Natural killer cell (primary cell): ENCODE measurements around the gene CALCOCO2. TPM values are rescaled to one million over a fixed set of nuclear protein-coding genes. Genes with fewer than 3 reads are reported as not detected.
A peak's percentile ranks its signal among the peaks of the same experiment; 100 is the strongest.

Source experiments
- ATAC-seq, 3 donors: fragments of 150-1000 bp in 2 of 3; fragments of 200-7000 bp in 1 of 3; cut with Tn5 transposase; 1 replicate in 1 of 3; 2 replicates in 2 of 3; pipeline ENCODE4 v1.10.0; 2021; ENCODE audit warnings: mild to moderate bottlenecking in 2 of 3, moderate library complexity in 2 of 3
- DNase-seq, 2 donors: peaks; one replicate each; pipeline versions ENCODE4 v3.0.0 to v3.0.0-alpha.2; 2013 to 2021; ENCODE audit warnings: mixed read lengths in 1 of 2
- H3K27ac ChIP-seq: one replicate; pipeline ENCODE4 v1.5.1; 2013; ENCODE audit warnings: mild to moderate bottlenecking, low read length
- H3K27me3 ChIP-seq: one replicate; pipeline ENCODE4 v1.6.1; 2013; ENCODE audit warnings: low read length; ENCODE audit not compliant: control insufficient read depth, insufficient read depth
- H3K36me3 ChIP-seq: one replicate; pipeline ENCODE4 v1.6.1; 2013; ENCODE audit warnings: low read length; ENCODE audit not compliant: control insufficient read depth, insufficient read depth
- H3K4me1 ChIP-seq: one replicate; pipeline ENCODE4 v1.6.1; 2013; ENCODE audit warnings: low read length; ENCODE audit not compliant: control insufficient read depth, insufficient read depth
- H3K4me3 ChIP-seq: one replicate; pipeline ENCODE4 v1.5.1; 2013; ENCODE audit warnings: low read length
- H3K9me3 ChIP-seq: one replicate; pipeline ENCODE4 v1.6.1; 2013; ENCODE audit warnings: low read length; ENCODE audit not compliant: control insufficient read depth, insufficient read depth
- H3K27ac Mint-ChIP-seq, 2 donors: one replicate each; pipeline ENCODE4 v1.8.0; 2022; ENCODE audit warnings: mild to moderate bottlenecking in 2 of 2, mixed read lengths in 2 of 2, moderate library complexity in 1 of 2
- H3K27me3 Mint-ChIP-seq, 2 donors: one replicate each; pipeline ENCODE4 v1.8.0; 2022; ENCODE audit warnings: low read depth in 2 of 2, mixed read lengths in 2 of 2
- H3K36me3 Mint-ChIP-seq: one replicate; pipeline ENCODE4 v1.8.0; 2022; ENCODE audit warnings: mixed read lengths
- H3K4me1 Mint-ChIP-seq, 2 donors: one replicate each; pipeline ENCODE4 v1.8.0; 2022; ENCODE audit warnings: mixed read lengths in 2 of 2
- H3K4me3 Mint-ChIP-seq: one replicate; pipeline ENCODE4 v1.8.0; 2022; ENCODE audit warnings: mild to moderate bottlenecking, moderate library complexity, mixed read lengths
- H3K9me3 Mint-ChIP-seq, 2 donors: one replicate each; pipeline ENCODE4 v1.8.0; 2022; ENCODE audit warnings: mixed read lengths in 2 of 2
- CTCF ChIP-seq: fragments of 200-600 bp; IDR thresholded peaks from one replicate; pipeline ENCODE4 v1.8.0; 2022; ENCODE audit warnings: antibody characterized with exemption
- WGBS: methylation state at CpG from one replicate; pipeline ENCODE4 v1.1.7; 2013; ENCODE audit warnings: missing lambda C conversion rate; ENCODE audit not compliant: insufficient coverage; 5-methylcytosine and 5-hydroxymethylcytosine counted together
- intact Hi-C: fragments of 100-400 bp; cut with micrococcal nuclease; formaldehyde crosslinking; loops from one replicate; pipeline ENCODE4 v1.14.2; 2022
- total RNA-seq, 4 donors: library from RNA; stranded (reverse); fragments of 120-200 nt in 1 of 4; gene quantifications; one replicate each; pipeline versions ENCODE4 v1.2.3 to v1.2.4, GENCODE V29; 2013 to 2022

CALCOCO2 gene
- total RNA-seq, 3 donors from 2014 or later (not counting 1 experiment from before 2014, with no cell fraction given), result 175 to 188 (median 179) TPM

DNA sequence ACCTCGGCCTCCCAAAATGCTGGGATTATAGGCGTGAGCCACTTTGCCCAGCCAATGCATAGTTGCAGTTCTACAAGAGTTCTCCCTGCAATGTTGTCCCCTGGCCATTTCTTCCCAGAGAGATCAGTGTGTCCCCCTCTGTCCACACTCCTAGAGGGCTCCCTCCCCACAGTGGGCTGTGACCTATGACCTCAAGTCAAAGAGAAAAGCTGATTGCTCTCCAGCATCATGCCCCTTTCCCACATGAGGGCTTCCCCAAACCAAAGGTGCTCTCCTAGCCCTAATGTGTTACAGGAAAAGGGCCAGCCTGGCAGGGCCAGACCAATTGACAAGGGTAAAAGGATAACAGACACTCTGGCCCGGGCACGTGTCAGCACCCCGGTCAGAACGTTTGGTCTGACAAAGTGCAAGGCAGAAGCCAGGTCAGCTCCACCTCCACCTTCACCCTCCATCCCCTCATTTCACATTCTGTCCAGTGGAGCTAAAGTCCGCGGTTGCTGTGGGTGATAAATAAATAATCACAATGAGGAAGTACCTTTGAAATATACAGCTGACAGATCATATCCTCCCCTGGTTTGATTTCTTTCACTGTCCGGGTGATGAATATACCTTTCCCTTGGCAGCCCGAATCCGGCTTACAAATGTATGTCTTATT is 31.6 kb upstream of the CALCOCO2 start:
- Mint-ChIP-seq H3K9me3 (no peaks in the 10 kb centered on the region), H3K4me1 (no peaks in the 10 kb centered on the region), H3K27ac (no peak overlapping the region), H3K27me3 (peaks cover 19 to 33% of the 10 kb centered on the region in 2 donors), H3K4me3 (no peak overlapping the region), H3K36me3 (no peaks in the 10 kb centered on the region)
- Histone ChIP-seq H3K27ac (no peak overlapping the region), H3K27me3 (peaks cover 2% of the 10 kb centered on the region), H3K9me3 (no peaks in the 10 kb centered on the region), H3K36me3 (no peaks in the 10 kb centered on the region), H3K4me3 (no peak overlapping the region), H3K4me1 (no peaks in the 10 kb centered on the region)
- 61% methylated on average over 9 of the region's 11 CpGs for WGBS
- no peak for TF ChIP-seq CTCF
- intact Hi-C loops, result no loop called here
- ATAC-seq (no peak), DNase-seq (no peak)

DNA sequence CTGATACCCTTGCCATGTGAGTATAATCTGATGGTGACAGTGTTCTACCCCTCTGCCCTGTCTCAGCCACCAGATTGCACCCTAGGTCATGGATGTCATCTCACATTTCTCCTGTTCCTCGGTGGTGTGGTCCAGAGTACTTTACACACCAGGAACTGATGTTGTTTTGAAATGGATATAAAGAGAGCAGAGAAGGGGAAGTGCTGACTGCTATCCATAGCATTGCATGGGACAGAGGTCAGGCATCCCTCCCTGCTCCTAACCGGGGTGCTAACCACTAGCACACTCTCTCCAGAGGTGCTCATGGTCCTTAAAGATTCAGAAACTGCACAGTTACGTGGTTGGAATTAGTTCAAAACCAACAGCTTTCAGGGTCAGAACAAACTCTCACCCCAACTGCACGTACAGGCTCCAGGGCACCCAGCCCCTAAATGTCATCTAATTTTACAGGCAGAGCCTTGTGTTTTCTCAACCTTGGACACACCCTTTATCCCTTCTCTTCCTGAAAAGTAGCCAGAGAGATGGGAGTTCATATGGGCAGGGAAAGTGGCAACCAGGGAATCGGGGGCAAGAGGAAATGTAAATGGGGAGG is 30.1 kb upstream of the CALCOCO2 start:
- Histone ChIP-seq H3K27ac (no peak overlapping the region), H3K4me3 (no peak overlapping the region), H3K36me3 (no peaks in the 10 kb centered on the region), H3K9me3 (no peaks in the 10 kb centered on the region), H3K4me1 (no peaks in the 10 kb centered on the region), H3K27me3 (peaks cover 2% of the 10 kb centered on the region)
- no peak for DNase-seq
- Mint-ChIP-seq H3K27ac (no peak overlapping the region), H3K27me3 (peaks cover 19 to 36% of the 10 kb centered on the region in 2 donors), H3K4me1 (peaks cover 0 to 6% of the 10 kb centered on the region in 2 donors), H3K4me3 (no peak overlapping the region), H3K36me3 (no peaks in the 10 kb centered on the region), H3K9me3 (no peaks in the 10 kb centered on the region)
- TF ChIP-seq CTCF, result no peak
- intact Hi-C loops, result no loop called here
- 57% methylated on average over 5 of the region's 5 CpGs for WGBS
- no peak for ATAC-seq

DNA sequence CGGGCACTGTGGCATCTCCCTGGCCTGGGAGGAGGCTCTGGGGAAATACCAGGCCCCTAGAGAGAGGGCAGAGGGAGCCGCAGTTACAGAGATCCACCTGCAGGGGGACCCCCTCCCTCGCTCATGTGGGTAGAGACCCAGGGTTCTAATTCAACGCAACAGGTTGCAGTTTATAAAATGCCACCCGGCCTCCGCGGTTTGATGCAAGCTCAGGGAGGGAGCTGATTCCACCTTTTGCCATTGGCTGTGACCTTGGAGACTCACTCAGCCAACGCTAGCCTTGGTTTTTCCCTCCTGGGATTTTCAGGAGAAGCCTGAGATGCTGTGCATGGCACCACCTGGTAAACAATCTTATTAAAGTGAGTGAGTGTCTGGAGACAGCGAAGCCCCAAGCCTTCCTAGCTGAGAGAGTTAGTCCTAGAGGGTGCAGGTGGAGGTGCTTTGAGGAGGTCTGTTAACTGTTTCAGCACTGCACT is 25.9 kb upstream of the CALCOCO2 start:
- no peak overlapping the region for H3K4me3 ChIP-seq
- peaks cover 2% of the 10 kb centered on the region for H3K27me3 ChIP-seq
- Mint-ChIP-seq H3K36me3 (no peaks in the 10 kb centered on the region), H3K4me3 (no peak overlapping the region), H3K27ac (no peak overlapping the region), H3K9me3 (no peaks in the 10 kb centered on the region), H3K27me3 (peaks cover 11 to 26% of the 10 kb centered on the region in 2 donors), H3K4me1 (peaks cover 0 to 6% of the 10 kb centered on the region in 2 donors)
- no peak overlapping the region for H3K27ac ChIP-seq
- ATAC-seq (peak; percentile 79 to 97 (median 92)), DNase-seq (peak; percentile 54 to 80)
- intact Hi-C loops, result loop anchor here (1.0 to 2.0 kb wide), 3 partner anchors 74 to 228 kb away; no protein-coding TSS in a partner anchor
- 12% methylated on average over 9 of the region's 9 CpGs for WGBS
- TF ChIP-seq CTCF, result peak; percentile 96
- H3K9me3 ChIP-seq, result no peaks in the 10 kb centered on the region
- H3K36me3 ChIP-seq, result no peaks in the 10 kb centered on the region
- no peaks in the 10 kb centered on the region for H3K4me1 ChIP-seq
